ENCODE results near the gene RWDD3.

The RWDD3 gene, protein sequence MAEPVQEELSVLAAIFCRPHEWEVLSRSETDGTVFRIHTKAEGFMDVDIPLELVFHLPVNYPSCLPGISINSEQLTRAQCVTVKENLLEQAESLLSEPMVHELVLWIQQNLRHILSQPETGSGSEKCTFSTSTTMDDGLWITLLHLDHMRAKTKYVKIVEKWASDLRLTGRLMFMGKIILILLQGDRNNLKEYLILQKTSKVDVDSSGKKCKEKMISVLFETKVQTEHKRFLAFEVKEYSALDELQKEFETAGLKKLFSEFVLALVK

DNA sequence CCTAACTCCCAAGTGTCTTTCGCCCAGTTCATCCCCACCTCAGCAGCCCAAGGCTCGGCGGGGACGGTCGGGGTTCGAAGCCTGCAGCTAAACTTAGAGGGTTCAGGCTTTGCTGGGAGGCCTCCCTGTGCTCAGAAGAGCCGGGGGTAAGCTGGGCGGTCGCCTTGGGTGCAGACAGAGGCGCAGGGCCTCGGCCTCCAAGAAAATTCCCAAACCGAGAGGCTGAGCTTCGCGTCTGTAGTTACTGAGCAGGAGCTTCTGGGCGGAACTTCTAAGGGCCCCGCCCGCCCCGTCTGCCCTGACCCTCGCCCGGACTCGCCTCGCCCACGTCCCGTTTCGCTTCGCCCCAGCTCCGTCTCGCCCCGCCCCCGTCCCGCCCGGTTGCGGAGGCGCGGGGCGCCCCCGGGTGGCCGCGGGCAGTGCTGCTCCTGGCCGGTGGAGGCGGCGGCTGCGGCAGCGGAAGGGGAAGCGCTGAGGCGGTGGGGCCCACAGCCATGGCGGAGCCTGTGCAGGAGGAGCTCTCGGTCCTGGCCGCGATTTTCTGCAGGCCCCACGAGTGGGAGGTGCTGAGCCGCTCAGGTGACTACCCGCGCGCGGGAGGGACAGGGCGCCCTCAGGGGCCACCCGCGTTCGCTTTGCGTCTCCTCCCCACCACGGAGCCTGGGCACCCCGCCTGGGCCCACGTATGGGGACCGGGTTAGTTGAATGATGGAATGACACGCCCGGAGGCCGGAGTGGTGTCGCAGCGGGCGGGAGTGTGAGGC lies at the start of gene RWDD3:
TSS of gene RWDD3 (plus strand) at position 474 of the 764 bp plus-strand sequence. CDS start at position 495, 21 bp downstream.
- DNase-seq = peak; percentile 68

GRCh38 chr1:95186149-95186548 lies 47.9 kb upstream of the RWDD3 start:
- DNase-seq = no peak

GRCh38 chr1:95193591-95193990 lies 40.4 kb upstream of the RWDD3 start:
- no peak for DNase-seq

- DNase-seq = no peak
Measured at GRCh38 chr1:95195046-95195445, 39.0 kb upstream of the RWDD3 start.

- no peak for DNase-seq
Measured at GRCh38 chr1:95196017-95196416, 38.0 kb upstream of the RWDD3 start.

- DNase-seq = no peak
Measured at GRCh38 chr1:95197616-95198252, 36.3 kb upstream of the RWDD3 start.

DNA sequence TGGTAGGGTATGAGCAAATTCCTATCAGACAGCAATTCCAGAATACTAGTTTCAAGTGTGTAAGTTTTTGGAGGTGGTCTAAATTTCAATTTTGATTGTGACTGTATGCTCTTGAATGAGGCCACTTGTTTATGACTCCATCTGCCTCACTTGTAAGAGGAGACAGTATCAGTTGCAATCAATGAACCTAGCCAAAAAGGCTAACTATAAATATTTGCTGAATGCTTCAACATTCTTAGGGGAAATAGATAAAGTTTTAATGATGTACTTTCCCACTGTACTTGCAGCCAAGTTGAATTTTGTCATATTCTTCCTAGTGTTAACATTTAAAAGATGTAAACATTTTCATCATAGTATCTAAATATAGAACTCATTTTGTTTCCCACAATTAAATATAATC lies 32.1 kb upstream of the RWDD3 start:
- no peak for DNase-seq

DNA sequence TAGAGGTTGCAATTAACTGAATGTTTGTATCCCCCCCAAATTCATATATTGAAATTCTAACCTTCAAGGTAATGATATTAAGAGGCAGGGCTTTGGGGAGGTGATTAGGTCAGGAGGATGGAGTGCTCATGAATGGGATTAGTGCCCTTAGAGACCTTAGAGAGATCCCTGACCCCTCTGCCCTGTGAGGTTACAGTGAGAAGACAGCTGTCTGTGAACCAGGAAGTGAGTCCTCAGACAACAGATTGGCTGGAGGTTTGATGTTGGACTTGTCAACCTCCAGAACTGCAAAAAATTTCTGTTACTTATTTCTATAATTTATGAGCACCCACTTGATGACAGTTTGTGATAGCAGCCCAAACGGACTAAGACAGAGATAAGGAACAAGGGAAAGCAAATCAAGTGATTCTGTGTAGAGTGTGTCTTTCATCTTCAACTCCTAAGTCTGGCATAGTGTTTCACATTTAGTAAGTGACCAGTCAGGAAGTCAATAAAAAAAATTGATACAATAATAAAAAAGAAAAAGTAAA lies 30.0 kb upstream of the RWDD3 start:
- no peak for DNase-seq

DNA sequence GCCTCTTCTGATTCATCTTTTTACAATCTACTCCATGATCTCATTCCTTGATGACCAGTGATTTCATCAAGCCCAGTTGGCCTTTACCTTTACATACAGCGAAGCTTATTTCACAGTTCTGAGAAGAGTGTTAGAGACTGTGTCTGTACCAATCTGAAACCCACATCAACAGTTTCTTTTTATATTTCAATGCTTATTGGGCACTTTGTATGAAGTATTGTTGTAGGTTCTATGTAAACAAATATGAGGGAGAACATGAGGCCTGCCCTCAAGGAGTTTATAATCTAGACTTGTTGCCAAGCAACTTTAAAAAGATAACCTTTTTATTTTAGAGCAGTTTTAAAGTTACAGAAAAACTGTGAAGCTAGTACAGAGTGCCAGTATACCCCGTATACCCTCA lies 27.5 kb upstream of the RWDD3 start:
- DNase-seq = no peak

GRCh38 chr1:95207223-95207935 lies 26.6 kb upstream of the RWDD3 start:
- no peak for DNase-seq

DNA sequence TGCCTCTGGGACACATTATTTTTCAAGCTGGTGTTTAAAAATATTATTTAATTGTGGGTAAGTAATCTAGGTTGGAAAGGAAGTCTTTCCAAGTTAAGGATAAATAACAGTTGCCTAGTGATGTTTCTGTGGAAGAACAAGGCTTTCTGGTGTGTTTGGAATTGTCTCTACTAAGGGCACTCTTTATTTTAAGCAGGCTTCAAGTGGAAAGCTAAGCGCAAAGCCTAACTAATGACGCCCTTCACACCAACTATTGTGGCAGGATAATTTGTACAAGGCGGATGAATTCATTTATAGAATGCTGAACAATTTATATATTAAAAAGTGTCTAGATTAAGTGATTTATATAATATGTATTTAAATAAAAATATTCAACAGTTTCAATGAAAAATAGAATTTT lies 25.1 kb upstream of the RWDD3 start:
- no peak for DNase-seq

DNA sequence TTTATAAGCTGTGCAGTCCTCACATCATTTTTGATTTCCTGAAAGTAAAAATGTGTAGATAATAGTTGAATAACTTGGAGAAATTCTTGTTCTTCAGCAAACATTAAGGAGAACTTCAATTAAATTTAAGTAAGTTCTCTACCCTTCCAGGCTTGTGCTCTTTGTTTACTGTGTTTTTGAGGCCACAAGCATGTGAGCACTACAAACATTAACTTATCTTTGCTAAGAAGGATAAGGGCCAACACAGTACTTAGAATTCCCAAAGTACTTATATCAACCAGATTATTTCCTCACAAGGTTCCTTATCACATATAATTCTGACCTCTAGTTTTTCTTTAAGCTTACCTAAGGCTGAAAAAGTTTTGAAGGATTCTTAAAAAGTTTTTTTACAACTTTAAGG lies 24.7 kb upstream of the RWDD3 start:
- DNase-seq = no peak

DNA sequence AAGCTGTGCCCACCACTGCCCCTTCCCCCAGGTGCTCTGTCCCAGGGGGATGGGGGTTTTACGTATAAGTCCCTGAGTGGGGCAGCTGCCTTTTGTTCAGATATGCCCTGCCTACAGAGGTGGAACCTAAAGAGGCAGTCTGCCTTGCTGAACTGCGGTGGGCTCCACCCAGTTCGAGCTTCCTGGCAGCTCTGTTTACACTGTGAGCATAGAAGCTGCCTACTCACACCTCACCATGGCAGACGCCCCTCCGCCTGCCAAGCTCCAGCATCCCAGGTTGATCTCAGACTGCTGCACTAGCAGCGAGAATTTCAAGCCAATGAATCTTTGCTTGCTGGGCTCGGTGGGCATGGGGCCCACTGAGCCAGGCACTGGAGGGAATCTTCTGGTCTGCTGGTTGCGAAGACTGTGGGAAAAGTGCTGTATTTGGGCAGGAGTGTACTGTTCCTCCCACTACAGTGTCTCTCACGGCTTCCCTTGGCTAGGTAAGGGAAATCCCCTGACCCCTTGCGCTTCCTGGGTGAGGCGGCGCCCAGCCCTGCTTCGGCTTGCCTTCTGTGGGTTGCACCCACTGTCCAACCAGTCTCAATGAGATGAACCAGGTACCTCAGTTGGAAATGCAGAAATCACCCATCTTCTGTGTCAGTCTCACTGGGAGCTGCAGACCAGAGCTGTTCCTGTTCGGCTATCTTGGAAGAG lies 17.6 kb upstream of the RWDD3 start:
- no peak for DNase-seq

- DNase-seq = no peak
Measured at GRCh38 chr1:95217371-95217770, 16.6 kb upstream of the RWDD3 start.

DNA sequence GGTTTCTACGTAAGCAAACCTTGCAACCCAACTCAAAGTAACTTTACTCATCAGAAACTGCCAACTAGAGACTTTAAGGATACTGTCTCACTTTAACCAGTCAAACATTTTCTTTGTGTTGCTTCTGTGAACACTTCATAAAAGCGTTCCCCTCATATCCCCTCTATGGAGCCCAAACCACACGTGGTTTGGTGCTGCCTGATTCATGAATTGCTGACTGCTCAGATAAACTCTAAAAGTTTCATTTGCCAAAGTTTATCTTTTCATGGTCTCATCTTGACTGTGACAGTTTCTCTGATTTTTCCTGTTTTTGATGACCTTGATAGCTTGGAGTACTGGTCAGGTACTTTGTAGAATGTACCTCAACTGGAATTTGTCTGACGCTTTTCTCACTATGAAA lies 14.6 kb upstream of the RWDD3 start:
- no peak for DNase-seq

DNA sequence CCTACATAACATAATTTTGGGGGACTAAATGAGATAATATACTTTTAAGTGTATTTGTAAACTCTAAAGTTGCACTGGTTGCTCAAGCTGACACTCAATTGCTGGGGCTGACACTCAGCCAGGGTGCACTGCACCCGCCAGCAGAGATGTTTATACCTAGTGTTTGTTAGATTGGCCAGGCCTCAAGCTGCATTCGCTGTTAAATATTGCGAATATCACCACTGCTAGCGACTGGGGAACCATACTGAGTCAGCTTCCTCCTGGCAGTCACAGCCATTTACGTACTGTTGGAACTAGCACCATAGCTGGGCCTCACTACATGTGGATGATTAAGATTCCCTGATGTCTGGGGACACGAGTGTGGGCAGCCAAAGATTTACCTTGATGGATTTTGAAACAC lies 12.7 kb upstream of the RWDD3 start:
- no peak for DNase-seq

DNA sequence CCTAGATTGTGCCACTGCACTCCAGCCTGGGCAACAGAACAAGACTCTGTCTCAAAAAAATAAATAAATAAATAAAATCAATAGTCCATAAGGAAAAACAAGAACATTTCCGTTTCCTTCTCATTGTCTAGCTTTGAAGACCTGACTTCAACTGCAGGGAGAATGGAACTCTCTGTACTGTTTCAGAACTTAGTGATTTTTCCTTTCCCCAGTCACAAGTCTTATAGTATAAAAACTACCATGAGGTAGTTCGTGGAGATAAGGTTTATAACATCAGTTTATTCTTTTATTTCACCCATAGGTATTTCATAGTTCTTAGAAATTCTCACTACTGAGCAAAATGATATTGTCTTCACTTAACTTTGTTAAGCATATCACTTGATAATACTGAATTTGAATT lies 11.4 kb upstream of the RWDD3 start:
- no peak for DNase-seq

DNA sequence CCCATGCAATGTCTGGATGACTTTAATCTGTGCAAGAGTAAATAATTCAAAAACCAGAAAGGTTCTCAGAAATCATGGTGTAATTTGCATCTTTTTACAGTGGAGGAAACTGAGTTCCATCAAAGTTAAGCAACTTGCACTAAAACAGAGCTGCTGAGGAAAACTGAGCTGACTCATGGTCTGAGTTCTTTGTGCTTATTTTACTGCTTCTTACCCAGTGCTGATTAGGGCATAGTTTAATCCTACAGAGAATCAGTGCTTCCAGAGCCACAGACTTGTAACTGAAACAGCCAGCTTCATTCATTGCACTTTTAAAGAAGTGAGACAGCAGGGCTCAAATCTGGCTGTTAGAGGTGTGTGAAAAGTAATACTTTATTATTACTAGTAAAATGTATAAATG lies 10.9 kb upstream of the RWDD3 start:
- DNase-seq = no peak

- DNase-seq = no peak
Measured at GRCh38 chr1:95226781-95227660, 7.0 kb upstream of the RWDD3 start.

DNA sequence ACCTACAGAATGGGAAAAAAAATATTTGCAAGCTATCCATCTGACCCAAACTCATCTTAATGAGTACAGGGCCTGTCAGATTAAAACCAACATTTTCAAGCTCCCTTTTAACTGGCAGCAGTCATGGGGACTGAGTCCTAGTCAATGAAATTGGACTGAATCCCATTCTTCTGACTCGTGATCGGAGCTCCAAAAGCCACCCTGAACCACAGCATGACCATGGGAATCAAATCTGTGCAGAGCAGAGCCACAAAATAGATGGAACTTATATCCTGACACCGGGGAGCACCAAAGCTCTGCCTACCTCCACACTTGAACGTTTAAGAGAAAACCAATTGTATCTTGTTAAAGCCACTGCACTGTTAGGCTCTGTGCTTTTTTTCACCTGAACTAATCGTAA lies 5.0 kb upstream of the RWDD3 start:
- DNase-seq = no peak

GRCh38 chr1:95229706-95230105 lies 4.3 kb upstream of the RWDD3 start:
- no peak for DNase-seq

DNA sequence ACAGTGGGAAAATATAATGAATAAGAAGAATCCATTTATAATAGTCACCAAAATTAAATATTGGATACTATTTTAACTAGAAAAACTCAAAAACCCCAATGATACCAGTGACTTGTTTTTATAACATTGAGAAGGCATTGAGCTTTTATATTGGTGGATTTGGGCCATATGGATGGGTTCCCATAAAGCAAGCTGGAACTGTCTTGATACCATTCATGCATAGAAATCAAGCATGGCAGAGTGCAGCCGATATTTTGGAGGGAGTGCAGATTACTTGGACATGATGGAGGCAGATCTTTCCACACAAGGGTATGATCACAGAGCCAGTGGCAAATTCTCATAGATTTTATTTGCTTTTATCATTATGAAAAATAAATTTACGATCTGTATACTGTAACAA lies 3.8 kb upstream of the RWDD3 start:
- DNase-seq = no peak
